Esophagus squamous epithelium (tissue), 5 donors: Measurements from ENCODE around the gene MACC1. TPM values are rescaled to one million over a fixed set of nuclear protein-coding genes. Genes with fewer than 3 reads are reported as not detected.

Source experiments
- DNase-seq: peaks from one replicate; lab custom pipeline; 2025; lab: John Stamatoyannopoulos, UW
- H3K27ac ChIP-seq, 4 donors: fragments of 200-600 bp; sonication (generic); one replicate each; pipeline ENCODE4 v1.5.1; 2016 to 2019; ENCODE audit warnings: mild to moderate bottlenecking in 1 of 4
- H3K27me3 ChIP-seq, 4 donors: fragments of 200-600 bp; sonication (generic); 1 replicate in 3 of 4; 2 replicates in 1 of 4; pipeline versions ENCODE4 v1.5.1 to v1.6.0; 2017 to 2021; ENCODE audit warnings: antibody characterized with exemption in 1 of 4
- H3K36me3 ChIP-seq, 3 donors: fragments of 200-600 bp; sonication (generic); one replicate each; pipeline ENCODE4 v1.5.1; 2016 to 2019
- H3K4me1 ChIP-seq, 3 donors: fragments of 200-600 bp; sonication (generic); one replicate each; pipeline ENCODE4 v1.5.1; 2017 to 2019
- H3K4me3 ChIP-seq, 4 donors: fragments of 200-600 bp; sonication (generic); 1 replicate in 3 of 4; 2 replicates in 1 of 4; pipeline ENCODE4 v1.5.1; 2016 to 2019; ENCODE audit warnings: mild to moderate bottlenecking in 2 of 4, moderate library complexity in 1 of 4
- H3K9me3 ChIP-seq, 3 donors: fragments of 200-600 bp; sonication (generic); one replicate each; pipeline ENCODE4 v1.5.1; 2016 to 2019
- CTCF ChIP-seq, 6 experiments: fragments of 450-650 bp in 4 of 6; fragments of 200-600 bp in 2 of 6; sonication (generic) in 2 of 6; IDR thresholded peaks; one replicate each; pipeline ENCODE4 v1.5.1; 2016 to 2019; ENCODE audit warnings: antibody characterized with exemption in 6 of 6, mild to moderate bottlenecking in 4 of 6, moderate library complexity in 4 of 6
- POLR2A ChIP-seq, 4 donors: fragments of 450-650 bp; IDR thresholded peaks; one replicate each; pipeline ENCODE4 v1.6.1; 2017; ENCODE audit warnings: antibody characterized with exemption in 4 of 4, mild to moderate bottlenecking in 4 of 4, moderate library complexity in 3 of 4
- WGBS, 2 donors: methylation state at CpG; one replicate each; pipeline ENCODE4 v1.1.5; 2018; 5-methylcytosine and 5-hydroxymethylcytosine counted together
- intact Hi-C: fragments of 100-400 bp; cut with DNase I; formaldehyde crosslinking; loops from one replicate; pipeline ENCODE4 v1.15.0; 2022
- total RNA-seq, 4 donors: library from RNA; depleted of rRNA; stranded (reverse); fragments of >200 nt; gene quantifications; one replicate each; pipeline ENCODE4 v1.1.0, GENCODE V29; 2016
- donor health status: DM: yes; HTN: yes; CAD: no.

Gene MACC1
- total RNA-seq, 4 donors from 2014 or later, result 17.4 to 32.8 (median 23.2) TPM

- H3K27me3 ChIP-seq, result no peaks in the 10 kb centered on the region
- WGBS, 2 donors, result 9 to 77% methylated on average over 1 of the region's 1 CpG
These were observed 114.2 kb downstream of the MACC1 start for GRCh38 chr7:20102982-20103381.

DNA sequence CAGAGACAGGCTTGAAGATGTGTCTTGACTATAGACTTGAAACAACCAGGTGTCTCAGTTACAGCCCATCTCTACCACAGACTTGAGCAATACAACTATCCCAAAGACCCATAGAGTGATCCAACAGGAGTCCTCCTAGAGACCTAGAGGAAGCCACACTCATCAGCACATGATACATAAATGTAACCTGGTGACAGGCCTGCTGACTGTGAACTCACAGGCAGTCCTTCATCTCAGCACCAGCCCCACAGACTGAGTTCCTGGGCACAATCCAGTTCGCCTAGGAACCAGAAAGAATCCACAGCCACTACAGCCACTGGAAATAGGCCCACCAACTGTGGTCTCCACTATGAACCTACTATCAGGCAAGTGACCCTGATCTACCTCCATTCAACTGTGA, 121.3 kb downstream of the MACC1 start:
- no peak overlapping the region for H3K4me3 ChIP-seq
- no peak for TF ChIP-seq POLR2A (IDR thresholded peaks at IDR 0.05)
- TF ChIP-seq CTCF (IDR thresholded peaks at IDR 0.05), result no peak
- H3K27ac ChIP-seq, result no peak overlapping the region
- intact Hi-C loops, result no loop called here
- WGBS, 2 donors, result 86 to 100% methylated on average over 1 of the region's 1 CpG
- no peaks in the 10 kb centered on the region for H3K27me3 ChIP-seq
- H3K9me3 ChIP-seq, result peaks cover 0 to 6% (median 0%) of the 10 kb centered on the region in 3 donors
- DNase-seq, result no peak
- H3K36me3 ChIP-seq, result no peaks in the 10 kb centered on the region
- no peaks in the 10 kb centered on the region for H3K4me1 ChIP-seq

More at GRCh38 chr7:20102982-20103381, 114.2 kb downstream of the MACC1 start:
- DNase-seq, result no peak
- no peak overlapping the region for H3K4me3 ChIP-seq
- peaks cover 0 to 7% (median 0%) of the 10 kb centered on the region in 3 donors for H3K4me1 ChIP-seq
- TF ChIP-seq CTCF (IDR thresholded peaks at IDR 0.05) (no peak), POLR2A (IDR thresholded peaks at IDR 0.05) (no peak)
- H3K9me3 ChIP-seq, result no peaks in the 10 kb centered on the region
- no peak overlapping the region for H3K27ac ChIP-seq
- no peaks in the 10 kb centered on the region for H3K36me3 ChIP-seq
- intact Hi-C loops, result no loop called here

GRCh38 chr7:20095436-20095835, 121.7 kb downstream of the MACC1 start:
- WGBS, 2 donors, result 57 to 81% methylated on average over 4 of the region's 4 CpGs
- intact Hi-C loops, result no loop called here
- Histone ChIP-seq H3K36me3 (no peaks in the 10 kb centered on the region), H3K27ac (no peak overlapping the region), H3K9me3 (peaks cover 0 to 6% (median 0%) of the 10 kb centered on the region in 3 donors), H3K4me1 (peaks cover 0 to under 1% (median 0%) of the 10 kb centered on the region in 3 donors), H3K27me3 (no peaks in the 10 kb centered on the region), H3K4me3 (no peak overlapping the region)
- TF ChIP-seq CTCF (IDR thresholded peaks at IDR 0.05) (no peak), POLR2A (IDR thresholded peaks at IDR 0.05) (no peak)
- DNase-seq, result no peak

DNA sequence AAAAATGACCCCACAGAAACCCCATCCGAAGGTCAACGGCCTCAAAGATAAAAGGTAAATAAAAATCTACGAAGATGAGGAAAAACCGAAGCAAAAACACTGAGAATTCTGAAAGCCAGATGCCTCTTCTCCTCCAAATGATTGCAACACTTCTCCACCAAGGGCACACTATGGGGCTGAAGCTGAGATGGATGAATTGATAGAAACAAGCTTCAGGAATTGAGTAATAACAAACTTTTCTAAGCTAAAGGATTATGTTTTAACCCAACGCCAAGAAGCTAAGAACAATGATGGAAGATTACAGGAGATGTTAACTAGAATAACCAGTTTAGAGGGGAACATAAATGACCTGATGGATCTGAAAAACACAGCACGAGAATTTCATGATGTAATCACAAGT, 127.8 kb downstream of the MACC1 start:
- Histone ChIP-seq H3K36me3 (no peaks in the 10 kb centered on the region), H3K27me3 (no peaks in the 10 kb centered on the region), H3K4me3 (no peak overlapping the region), H3K4me1 (peaks cover 5 to 21% (median 6%) of the 10 kb centered on the region in 3 donors), H3K27ac (peak overlapping the region in 3 of 4 donors; percentile 60 to 74 (median 66)), H3K9me3 (no peaks in the 10 kb centered on the region)
- TF ChIP-seq POLR2A (IDR thresholded peaks at IDR 0.05) (no peak), CTCF (IDR thresholded peaks at IDR 0.05) (no peak)
- intact Hi-C loops, result no loop called here
- WGBS, 2 donors, result 41 to 46% methylated on average over 6 of the region's 6 CpGs
- no peak for DNase-seq

- Histone ChIP-seq H3K27ac (peak overlapping the region in 2 of 4 donors; percentile 40 to 67), H3K9me3 (no peaks in the 10 kb centered on the region), H3K27me3 (no peaks in the 10 kb centered on the region), H3K4me1 (peaks cover 5 to 17% (median 6%) of the 10 kb centered on the region in 3 donors), H3K4me3 (no peak overlapping the region), H3K36me3 (no peaks in the 10 kb centered on the region)
- TF ChIP-seq CTCF (IDR thresholded peaks at IDR 0.05) (no peak), POLR2A (IDR thresholded peaks at IDR 0.05) (no peak)
- WGBS, 2 donors, result 58 to 74% methylated on average over 4 of the region's 4 CpGs
- no peak for DNase-seq
- intact Hi-C loops, result no loop called here
These were observed 132.1 kb downstream of the MACC1 start for GRCh38 chr7:20085086-20085485.

Other genes starting within 250 kb of the MACC1 start
- gene ITGB8, start 113.5 kb upstream of the MACC1 start, total RNA-seq, result 10 to 100 TPM; 23.5 to 30.6 (median 27.4) TPM